ENCODE measurements around the gene AAGAB.

- TF ChIP-seq CTCF (conservative IDR thresholded peaks at IDR 0.05) (no peak), ZFX (IDR thresholded peaks at IDR 0.05) (no peak)
Measured at GRCh38 chr15:67158367-67158766, 96.1 kb downstream of the AAGAB start.

All from C4-2B (cell line).